ENCODE measurements around the gene CRISPLD2.

CRISPLD2 gene

DNA sequence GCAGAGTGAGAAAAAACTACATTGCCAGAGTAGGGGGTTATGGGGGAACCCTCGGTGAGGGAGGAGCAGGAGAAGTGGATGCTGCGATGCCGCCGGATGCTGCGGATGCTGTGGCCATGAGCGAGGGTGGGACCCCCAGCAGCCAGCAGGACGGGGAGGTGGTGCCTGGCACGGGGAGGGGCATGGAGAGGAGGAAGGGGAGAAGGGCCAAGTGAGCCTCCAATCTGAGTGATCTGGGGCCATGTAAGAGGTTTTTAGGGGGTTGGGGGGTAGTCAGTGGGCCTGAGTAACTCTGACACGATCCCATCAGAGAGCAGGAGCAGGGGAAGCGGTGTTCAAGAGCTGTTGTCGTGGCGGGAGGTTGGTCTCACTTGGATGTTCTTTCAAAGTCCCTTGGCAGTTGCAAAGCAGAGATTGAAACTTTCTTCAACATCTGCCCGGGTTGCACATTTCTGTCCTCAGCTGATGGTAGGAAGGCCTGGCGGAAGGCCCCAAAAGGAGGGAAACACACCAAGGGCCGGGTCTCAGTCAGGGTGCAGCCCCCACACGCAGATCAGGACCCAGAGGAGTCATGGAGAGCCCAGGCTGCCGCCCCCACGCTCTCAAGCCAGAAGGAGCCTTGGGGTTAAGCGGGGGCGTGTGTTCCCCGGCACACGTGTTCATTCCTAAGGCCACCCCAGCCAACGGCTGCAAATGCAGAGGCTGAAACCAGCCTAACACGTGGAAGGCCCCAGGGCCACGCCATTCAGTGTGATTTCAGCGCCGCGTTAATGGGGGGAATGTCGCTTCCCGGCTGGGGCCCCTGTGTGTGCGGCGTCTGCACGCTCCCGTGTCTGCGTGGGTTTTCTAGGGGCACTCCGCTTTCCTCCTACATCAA lies 109.9 kb downstream of the CRISPLD2 start:
- no peak overlapping the region for H3K27ac ChIP-seq (replicated peaks)
- DNase-seq (ENCODE audit: low read depth in 1 of 2, low spot score in 1 of 2) = no peak
- TF ChIP-seq SPI1 (IDR thresholded peaks at IDR 0.05; ENCODE audit: borderline replicate concordance, low read depth) (no peak), POLR2AphosphoS5 (IDR thresholded peaks at IDR 0.05; ENCODE audit: low read depth) (no peak), GABPA (IDR thresholded peaks at IDR 0.05; ENCODE audit: low read depth) (no peak)
- TF ChIP-seq, protein P1, sequence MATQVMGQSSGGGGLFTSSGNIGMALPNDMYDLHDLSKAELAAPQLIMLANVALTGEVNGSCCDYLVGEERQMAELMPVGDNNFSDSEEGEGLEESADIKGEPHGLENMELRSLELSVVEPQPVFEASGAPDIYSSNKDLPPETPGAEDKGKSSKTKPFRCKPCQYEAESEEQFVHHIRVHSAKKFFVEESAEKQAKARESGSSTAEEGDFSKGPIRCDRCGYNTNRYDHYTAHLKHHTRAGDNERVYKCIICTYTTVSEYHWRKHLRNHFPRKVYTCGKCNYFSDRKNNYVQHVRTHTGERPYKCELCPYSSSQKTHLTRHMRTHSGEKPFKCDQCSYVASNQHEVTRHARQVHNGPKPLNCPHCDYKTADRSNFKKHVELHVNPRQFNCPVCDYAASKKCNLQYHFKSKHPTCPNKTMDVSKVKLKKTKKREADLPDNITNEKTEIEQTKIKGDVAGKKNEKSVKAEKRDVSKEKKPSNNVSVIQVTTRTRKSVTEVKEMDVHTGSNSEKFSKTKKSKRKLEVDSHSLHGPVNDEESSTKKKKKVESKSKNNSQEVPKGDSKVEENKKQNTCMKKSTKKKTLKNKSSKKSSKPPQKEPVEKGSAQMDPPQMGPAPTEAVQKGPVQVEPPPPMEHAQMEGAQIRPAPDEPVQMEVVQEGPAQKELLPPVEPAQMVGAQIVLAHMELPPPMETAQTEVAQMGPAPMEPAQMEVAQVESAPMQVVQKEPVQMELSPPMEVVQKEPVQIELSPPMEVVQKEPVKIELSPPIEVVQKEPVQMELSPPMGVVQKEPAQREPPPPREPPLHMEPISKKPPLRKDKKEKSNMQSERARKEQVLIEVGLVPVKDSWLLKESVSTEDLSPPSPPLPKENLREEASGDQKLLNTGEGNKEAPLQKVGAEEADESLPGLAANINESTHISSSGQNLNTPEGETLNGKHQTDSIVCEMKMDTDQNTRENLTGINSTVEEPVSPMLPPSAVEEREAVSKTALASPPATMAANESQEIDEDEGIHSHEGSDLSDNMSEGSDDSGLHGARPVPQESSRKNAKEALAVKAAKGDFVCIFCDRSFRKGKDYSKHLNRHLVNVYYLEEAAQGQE (IDR thresholded peaks at IDR 0.05; ENCODE audit: insufficient replicate concordance, low read depth) = no peak
- TF ChIP-seq, protein P2, sequence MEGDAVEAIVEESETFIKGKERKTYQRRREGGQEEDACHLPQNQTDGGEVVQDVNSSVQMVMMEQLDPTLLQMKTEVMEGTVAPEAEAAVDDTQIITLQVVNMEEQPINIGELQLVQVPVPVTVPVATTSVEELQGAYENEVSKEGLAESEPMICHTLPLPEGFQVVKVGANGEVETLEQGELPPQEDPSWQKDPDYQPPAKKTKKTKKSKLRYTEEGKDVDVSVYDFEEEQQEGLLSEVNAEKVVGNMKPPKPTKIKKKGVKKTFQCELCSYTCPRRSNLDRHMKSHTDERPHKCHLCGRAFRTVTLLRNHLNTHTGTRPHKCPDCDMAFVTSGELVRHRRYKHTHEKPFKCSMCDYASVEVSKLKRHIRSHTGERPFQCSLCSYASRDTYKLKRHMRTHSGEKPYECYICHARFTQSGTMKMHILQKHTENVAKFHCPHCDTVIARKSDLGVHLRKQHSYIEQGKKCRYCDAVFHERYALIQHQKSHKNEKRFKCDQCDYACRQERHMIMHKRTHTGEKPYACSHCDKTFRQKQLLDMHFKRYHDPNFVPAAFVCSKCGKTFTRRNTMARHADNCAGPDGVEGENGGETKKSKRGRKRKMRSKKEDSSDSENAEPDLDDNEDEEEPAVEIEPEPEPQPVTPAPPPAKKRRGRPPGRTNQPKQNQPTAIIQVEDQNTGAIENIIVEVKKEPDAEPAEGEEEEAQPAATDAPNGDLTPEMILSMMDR (IDR thresholded peaks at IDR 0.05; ENCODE audit: insufficient read depth, low read length) = no peak
- no peaks in the 10 kb centered on the region for H3K27me3 ChIP-seq (ENCODE audit: insufficient read depth, poor library complexity, severe bottlenecking)
- H3K4me3 ChIP-seq (replicated peaks; ENCODE audit: insufficient read depth, low read length) = no peak overlapping the region

DNA sequence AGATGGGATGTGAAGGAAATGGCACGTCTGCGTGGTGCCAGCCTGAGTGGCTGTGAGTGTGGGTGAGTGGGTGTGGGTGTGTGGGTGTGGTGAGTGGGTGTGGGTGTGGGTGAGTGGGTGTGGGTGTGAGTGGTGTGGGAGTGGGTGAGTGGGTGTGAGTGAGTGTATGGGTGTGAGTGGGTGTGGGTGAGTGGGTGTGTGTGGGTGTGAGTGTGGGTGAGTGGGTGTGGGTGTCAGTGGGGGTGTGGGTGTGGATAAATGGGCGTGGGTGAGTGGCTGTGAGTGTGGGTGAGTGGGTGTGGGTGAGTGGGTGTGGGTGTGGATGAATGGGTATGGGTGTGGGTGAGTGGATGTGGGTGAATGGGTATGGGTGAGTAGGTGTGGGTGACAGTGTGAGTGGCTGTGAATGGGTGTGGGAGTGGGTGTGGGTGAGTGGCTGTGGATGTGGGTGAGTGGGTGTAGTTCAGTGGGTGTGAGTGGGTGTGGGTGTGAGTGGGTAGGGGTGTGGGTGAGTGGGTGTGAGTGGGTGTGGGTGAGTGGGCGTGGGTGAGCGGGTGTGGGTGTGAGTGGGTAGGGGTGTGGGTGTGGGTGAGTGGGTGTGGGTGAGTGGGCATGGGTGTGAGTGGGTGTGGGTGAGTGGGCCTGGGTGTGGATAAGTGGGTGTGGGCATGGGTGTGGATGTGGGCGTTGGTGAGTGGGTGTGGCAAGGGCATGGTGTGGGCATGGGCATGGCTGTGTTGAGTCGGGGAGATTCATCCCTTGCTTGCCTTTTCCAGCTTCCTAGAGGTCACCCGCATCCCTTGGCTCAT lies 110.7 kb downstream of the CRISPLD2 start:
- no peak overlapping the region for H3K27ac ChIP-seq (replicated peaks)
- TF ChIP-seq, protein P1 (IDR thresholded peaks at IDR 0.05; ENCODE audit: insufficient replicate concordance, low read depth) = no peak
- TF ChIP-seq POLR2AphosphoS5 (IDR thresholded peaks at IDR 0.05; ENCODE audit: low read depth) (no peak), SPI1 (IDR thresholded peaks at IDR 0.05; ENCODE audit: borderline replicate concordance, low read depth) (no peak), GABPA (IDR thresholded peaks at IDR 0.05; ENCODE audit: low read depth) (no peak)
- TF ChIP-seq, protein P2 (IDR thresholded peaks at IDR 0.05; ENCODE audit: insufficient read depth, low read length) = no peak
- DNase-seq (ENCODE audit: low read depth in 1 of 2, low spot score in 1 of 2) = no peak
- no peak overlapping the region for H3K4me3 ChIP-seq (replicated peaks; ENCODE audit: insufficient read depth, low read length)
- no peaks in the 10 kb centered on the region for H3K27me3 ChIP-seq (ENCODE audit: insufficient read depth, poor library complexity, severe bottlenecking)

DNA sequence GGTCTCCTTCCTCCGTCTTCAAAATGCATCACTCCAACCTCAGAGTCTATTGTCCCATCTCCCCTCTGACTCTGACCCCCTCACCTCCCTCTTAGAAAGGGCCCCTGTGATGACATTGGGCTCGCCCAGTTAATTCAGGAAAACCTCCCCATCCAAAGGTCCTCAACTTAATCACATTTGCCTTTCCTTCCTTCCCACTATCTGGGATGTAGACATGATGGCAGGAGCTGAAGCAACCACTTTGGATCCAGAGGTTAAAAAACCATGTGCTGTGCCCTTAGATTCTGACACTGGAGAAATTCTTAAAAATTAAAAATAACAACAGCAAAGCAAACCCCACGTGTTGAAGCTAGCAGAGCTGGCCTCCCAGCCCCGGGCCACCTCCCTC lies 111.3 kb downstream of the CRISPLD2 start:
- no peaks in the 10 kb centered on the region for H3K27me3 ChIP-seq (ENCODE audit: insufficient read depth, poor library complexity, severe bottlenecking)
- DNase-seq (ENCODE audit: low read depth in 1 of 2, low spot score in 1 of 2) = no peak
- no peak overlapping the region for H3K4me3 ChIP-seq (replicated peaks; ENCODE audit: insufficient read depth, low read length)

More for the DNA sequence above, 111.3 kb downstream of the CRISPLD2 start:
- H3K27ac ChIP-seq (replicated peaks) = no peak overlapping the region
- TF ChIP-seq, protein P2 (IDR thresholded peaks at IDR 0.05; ENCODE audit: insufficient read depth, low read length) = no peak
- no peak for TF ChIP-seq GABPA (IDR thresholded peaks at IDR 0.05; ENCODE audit: low read depth)
- TF ChIP-seq SPI1 (IDR thresholded peaks at IDR 0.05; ENCODE audit: borderline replicate concordance, low read depth) = no peak
- no peak for TF ChIP-seq POLR2AphosphoS5 (IDR thresholded peaks at IDR 0.05; ENCODE audit: low read depth)
- TF ChIP-seq, protein P1 (IDR thresholded peaks at IDR 0.05; ENCODE audit: insufficient replicate concordance, low read depth) = no peak

Measured in HL-60 (cell line).